Stimulated activated CD4-positive, alpha-beta T cell treated with anti-CD3 and anti-CD28 coated beads, Interleukin-1b, Interleukin-23, amount 100 ng/mL, for 1 hour (primary cell): Measurements from ENCODE around the gene GSTM3.
"Not testable (repeated sequence)": the region's sequence is repeated elsewhere in the genome, so short reads cannot be mapped to it uniquely, and the experiment has no call there.

ENCODE experiments used
- DNase-seq, 2 donors: peaks; one replicate each; pipeline ENCODE4 v3.0.0-alpha.2; 2020; ENCODE audit warnings: low read depth in 2 of 2

Gene GSTM3

GRCh38 chr1:109775398-109775797, 34.6 kb upstream of the GSTM3 start:
- DNase-seq, result no peak

- no peak for DNase-seq
Measured at GRCh38 chr1:109773900-109774485, 33.2 kb upstream of the GSTM3 start.

GRCh38 chr1:109773203-109773899, 32.5 kb upstream of the GSTM3 start:
- DNase-seq, result peak; percentile 24 to 39

GRCh38 chr1:109772658-109773202, 31.9 kb upstream of the GSTM3 start:
- no peak for DNase-seq

- DNase-seq, result no peak
Measured at GRCh38 chr1:109771712-109772657, 31.1 kb upstream of the GSTM3 start.

GRCh38 chr1:109770331-109771095, 29.7 kb upstream of the GSTM3 start:
- no peak for DNase-seq

- no peak for DNase-seq
Measured at GRCh38 chr1:109769330-109770078, 28.7 kb upstream of the GSTM3 start.

- DNase-seq, result no peak
Measured at GRCh38 chr1:109768820-109769219, 28.0 kb upstream of the GSTM3 start.

- DNase-seq, result no peak
Measured at GRCh38 chr1:109768335-109768650, 27.5 kb upstream of the GSTM3 start.

- no peak for DNase-seq
Measured at GRCh38 chr1:109767637-109768334, 26.9 kb upstream of the GSTM3 start.

- DNase-seq, result not testable (repeated sequence)
Measured at GRCh38 chr1:109766991-109767636, 26.3 kb upstream of the GSTM3 start.

- DNase-seq, result no peak
Measured at GRCh38 chr1:109765896-109766615, 25.2 kb upstream of the GSTM3 start.

GRCh38 chr1:109765483-109765815, 24.6 kb upstream of the GSTM3 start:
- DNase-seq, result no peak

GRCh38 chr1:109764561-109765482, 24.0 kb upstream of the GSTM3 start:
- no peak for DNase-seq

- no peak for DNase-seq
Measured at GRCh38 chr1:109763646-109764415, 23.0 kb upstream of the GSTM3 start, which contains the start of gene EPS8L3. Gene EPS8L3 (minus strand): TSS chr1:109763923. CDS start chr1:109761749, 2,174 bp downstream.

GRCh38 chr1:109762821-109763645, 22.2 kb upstream of the GSTM3 start:
- no peak for DNase-seq
